OCI-LY1 (cell line): Measurements from ENCODE around the gene DBNDD1.
A peak's percentile ranks its signal among the peaks of the same experiment; 100 is the strongest.
"Not testable (repeated sequence)": the region's sequence is repeated elsewhere in the genome, so short reads cannot be mapped to it uniquely, and the experiment has no call there.

ENCODE experiments used
- H2AFZ ChIP-seq: fragments of 200-600 bp; sonication (generic), shearing (Covaris generic); 2 replicates; pipeline ENCODE4 v1.6.0; 2014; ENCODE audit warnings: antibody characterized with exemption, mild to moderate bottlenecking, low read length
- H3F3A ChIP-seq: fragments of 200-600 bp; sonication (generic), shearing (Covaris generic); 2 replicates; pipeline ENCODE4 v1.6.0; 2014; ENCODE audit warnings: mild to moderate bottlenecking, antibody characterized with exemption, low read length, moderate library complexity; ENCODE audit not compliant: insufficient read depth
- H3K27ac ChIP-seq: fragments of 200-600 bp; sonication (generic); 2 replicates; pipeline ENCODE4 v1.5.1; 2014; ENCODE audit warnings: low read length, mixed run types, mild to moderate bottlenecking, low read depth; ENCODE audit not compliant: poor library complexity, severe bottlenecking
- H3K27me3 ChIP-seq: fragments of 200-600 bp; sonication (generic); 2 replicates; pipeline ENCODE4 v1.6.0; 2014; ENCODE audit warnings: antibody characterized with exemption, mild to moderate bottlenecking, low read length, moderate library complexity; ENCODE audit not compliant: insufficient read depth
- H3K36me3 ChIP-seq: fragments of 200-600 bp; sonication (generic); 2 replicates; pipeline ENCODE4 v1.6.1; 2014; ENCODE audit warnings: mild to moderate bottlenecking, antibody characterized with exemption, low read length, moderate library complexity, mixed read lengths; ENCODE audit not compliant: insufficient read depth
- H3K4me1 ChIP-seq: fragments of 200-600 bp; sonication (generic); 2 replicates; pipeline ENCODE4 v1.5.1; 2014; ENCODE audit warnings: mild to moderate bottlenecking, low read length, moderate library complexity; ENCODE audit not compliant: insufficient read depth, severe bottlenecking
- H3K4me2 ChIP-seq: fragments of 200-600 bp; sonication (generic), shearing (Covaris generic); 2 replicates; pipeline ENCODE4 v1.6.1; 2014; ENCODE audit warnings: low read length
- H3K4me3 ChIP-seq: fragments of 200-600 bp; sonication (generic); 2 replicates; pipeline ENCODE4 v1.5.1; 2014; ENCODE audit warnings: low read length, low read depth, mild to moderate bottlenecking, mixed read lengths; ENCODE audit not compliant: poor library complexity, severe bottlenecking
- H3K79me2 ChIP-seq: fragments of 200-600 bp; shearing (Covaris generic); 2 replicates; pipeline ENCODE4 v1.6.1; 2016; ENCODE audit warnings: mixed run types, low read length, mixed read lengths; ENCODE audit not compliant: insufficient read depth
- H3K9ac ChIP-seq: fragments of 200-600 bp; sonication (generic), shearing (Covaris generic); 2 replicates; pipeline ENCODE4 v1.6.1; 2014; ENCODE audit warnings: mild to moderate bottlenecking, low read length, mixed read lengths
- H3K9me2 ChIP-seq: fragments of 200-600 bp; sonication (generic), shearing (Covaris generic); 2 replicates; pipeline ENCODE4 v1.6.1; 2014; ENCODE audit warnings: low read depth, mild to moderate bottlenecking, low read length, mixed read lengths
- H3K9me3 ChIP-seq: fragments of 200-600 bp; shearing (Covaris generic); 2 replicates; pipeline ENCODE4 v1.6.1; 2014; ENCODE audit warnings: low read length, mixed read lengths
- H4K20me1 ChIP-seq: fragments of 200-600 bp; sonication (generic), shearing (Covaris generic); 2 replicates; pipeline ENCODE4 v1.6.0; 2016; ENCODE audit warnings: mild to moderate bottlenecking, low read length; ENCODE audit not compliant: insufficient read depth
- EZH2 ChIP-seq: fragments of 200-600 bp; sonication (generic), shearing (Covaris generic); IDR thresholded peaks from 2 replicates; pipeline ENCODE4 v1.8.0; 2017; ENCODE audit warnings: borderline replicate concordance, mixed run types, mild to moderate bottlenecking, antibody characterized with exemption, low read length, moderate library complexity, mixed read lengths
- TF ChIP-seq, protein P1 (sequence below): fragments of 200-600 bp; sonication (generic), shearing (Covaris generic); IDR thresholded peaks from 2 replicates; pipeline ENCODE4 v1.5.1; 2017; ENCODE audit warnings: mild to moderate bottlenecking, antibody characterized with exemption, low read length, moderate library complexity, mixed read lengths

The DBNDD1 gene

DNA sequence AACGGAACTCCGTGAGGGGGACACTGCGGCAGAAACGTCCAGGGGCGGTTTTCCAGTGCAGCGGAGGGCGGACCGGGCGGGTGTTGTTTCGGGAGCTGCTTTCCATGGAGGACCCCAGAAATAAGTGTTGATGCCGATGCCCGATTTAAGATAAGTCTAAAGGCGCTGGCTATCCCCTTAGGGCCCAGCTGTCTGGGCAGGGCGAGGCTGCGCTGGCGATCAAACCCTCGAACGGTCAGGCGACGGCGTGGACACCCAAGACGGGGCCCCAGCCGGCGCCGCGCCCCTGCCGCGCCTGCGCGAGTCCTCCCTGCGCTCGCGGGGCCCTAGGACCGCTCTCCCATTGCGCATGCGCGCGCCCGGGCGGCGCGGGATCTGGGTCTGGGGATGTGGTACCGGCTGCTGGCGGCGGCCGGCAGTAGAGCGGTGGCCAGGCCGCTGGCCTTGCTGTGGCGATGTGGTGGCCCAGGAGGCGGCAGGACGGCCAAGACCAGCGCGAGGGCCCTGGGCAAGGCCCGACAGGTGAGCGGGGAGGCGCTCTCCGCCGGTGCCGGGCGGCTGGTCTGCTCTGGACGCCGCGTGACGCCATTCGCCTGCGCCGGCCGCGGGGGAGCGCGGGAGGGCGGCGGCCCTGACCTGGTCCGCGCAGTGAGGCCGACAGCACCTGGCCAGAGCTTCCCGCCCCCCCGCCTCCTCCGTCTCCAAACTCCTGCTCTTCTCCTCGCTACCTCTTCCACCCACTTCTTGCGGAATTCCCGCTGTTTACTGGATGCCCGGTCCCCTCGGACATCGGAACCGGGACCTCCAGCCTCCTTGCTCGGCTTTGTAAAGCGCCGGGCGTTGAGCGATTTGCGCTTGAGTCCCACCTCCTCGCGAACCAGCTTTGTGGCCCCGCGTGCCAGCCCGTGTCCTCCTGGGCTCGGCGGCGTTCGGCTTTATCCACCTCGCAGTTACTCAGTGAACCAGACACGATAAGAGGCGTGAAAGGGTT lies 46.7 kb downstream of the DBNDD1 start:
- Histone ChIP-seq H3K4me3 (peak overlapping the region; percentile 81), H3K9me2 (no peaks in the 10 kb centered on the region), H3K4me1 (peaks cover 29% of the 10 kb centered on the region), H3K9ac (peak overlapping the region; percentile 79), H3K27me3 (no peaks in the 10 kb centered on the region), H3F3A (no peaks in the 10 kb centered on the region), H3K9me3 (peaks cover 2% of the 10 kb centered on the region), H3K79me2 (peaks cover 40% of the 10 kb centered on the region), H3K4me2 (peak overlapping the region; percentile 90), H4K20me1 (no peaks in the 10 kb centered on the region), H2AFZ (0 out of 2 replicates have a peak overlapping the region, but pooled peaks have one; percentile 17), H3K36me3 (peaks cover 16% of the 10 kb centered on the region), H3K27ac (peak overlapping the region; percentile 42)
- TF ChIP-seq EZH2, result no peak
- TF ChIP-seq, protein P1, sequence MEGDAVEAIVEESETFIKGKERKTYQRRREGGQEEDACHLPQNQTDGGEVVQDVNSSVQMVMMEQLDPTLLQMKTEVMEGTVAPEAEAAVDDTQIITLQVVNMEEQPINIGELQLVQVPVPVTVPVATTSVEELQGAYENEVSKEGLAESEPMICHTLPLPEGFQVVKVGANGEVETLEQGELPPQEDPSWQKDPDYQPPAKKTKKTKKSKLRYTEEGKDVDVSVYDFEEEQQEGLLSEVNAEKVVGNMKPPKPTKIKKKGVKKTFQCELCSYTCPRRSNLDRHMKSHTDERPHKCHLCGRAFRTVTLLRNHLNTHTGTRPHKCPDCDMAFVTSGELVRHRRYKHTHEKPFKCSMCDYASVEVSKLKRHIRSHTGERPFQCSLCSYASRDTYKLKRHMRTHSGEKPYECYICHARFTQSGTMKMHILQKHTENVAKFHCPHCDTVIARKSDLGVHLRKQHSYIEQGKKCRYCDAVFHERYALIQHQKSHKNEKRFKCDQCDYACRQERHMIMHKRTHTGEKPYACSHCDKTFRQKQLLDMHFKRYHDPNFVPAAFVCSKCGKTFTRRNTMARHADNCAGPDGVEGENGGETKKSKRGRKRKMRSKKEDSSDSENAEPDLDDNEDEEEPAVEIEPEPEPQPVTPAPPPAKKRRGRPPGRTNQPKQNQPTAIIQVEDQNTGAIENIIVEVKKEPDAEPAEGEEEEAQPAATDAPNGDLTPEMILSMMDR, result no peak; the same call in 1 of the 2 replicates

DNA sequence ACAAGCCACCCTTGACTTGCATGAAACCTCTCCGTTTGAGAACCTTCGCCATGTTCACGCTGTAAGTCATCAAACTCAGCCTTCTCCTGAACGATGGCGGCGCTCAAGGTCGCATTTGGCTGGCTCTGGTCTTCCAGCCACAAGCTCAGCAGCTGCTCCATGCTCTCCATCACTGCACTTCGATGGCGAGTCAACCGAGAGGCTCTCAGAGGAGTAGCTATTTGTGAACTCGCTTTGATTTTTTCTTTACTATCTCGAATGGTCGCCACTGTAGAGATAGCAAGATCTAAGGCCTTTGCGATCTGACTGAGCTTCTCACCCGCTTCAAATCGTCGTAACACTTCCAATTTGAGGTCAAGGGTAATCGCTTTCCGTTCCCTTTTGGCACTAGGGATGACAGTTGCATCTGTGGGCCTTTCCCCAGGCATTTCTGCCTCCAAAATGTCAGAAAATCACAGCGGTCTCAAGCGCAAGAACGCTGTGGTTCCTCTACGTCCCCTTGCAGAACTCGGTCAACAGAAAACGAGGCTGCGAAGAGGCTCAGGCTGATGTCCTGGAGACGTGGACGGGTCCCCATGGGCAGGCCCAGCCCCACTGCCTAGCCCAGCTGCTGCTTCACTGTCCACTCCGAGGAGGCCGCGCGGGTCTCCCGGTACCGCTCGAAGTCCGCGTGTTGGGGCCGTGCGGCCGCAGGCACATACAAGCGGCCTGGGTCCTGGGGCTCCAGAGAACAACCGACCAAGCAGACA lies 47.6 kb downstream of the DBNDD1 start:
- Histone ChIP-seq H3K9me3 (peaks cover 2% of the 10 kb centered on the region), H3K4me1 (peaks cover 29% of the 10 kb centered on the region), H3K9me2 (no peaks in the 10 kb centered on the region), H4K20me1 (no peaks in the 10 kb centered on the region), H3K4me2 (peak overlapping the region; percentile 90), H3K27ac (no peak overlapping the region), H3K4me3 (peak overlapping the region; percentile 81), H3K36me3 (peaks cover 15% of the 10 kb centered on the region), H2AFZ (0 out of 2 replicates have a peak overlapping the region, but pooled peaks have one; percentile 17), H3K27me3 (no peaks in the 10 kb centered on the region), H3K79me2 (peaks cover 35% of the 10 kb centered on the region), H3K9ac (peak overlapping the region; percentile 79), H3F3A (no peaks in the 10 kb centered on the region)
- TF ChIP-seq EZH2, result no peak
- TF ChIP-seq, protein P1, result no peak

DNA sequence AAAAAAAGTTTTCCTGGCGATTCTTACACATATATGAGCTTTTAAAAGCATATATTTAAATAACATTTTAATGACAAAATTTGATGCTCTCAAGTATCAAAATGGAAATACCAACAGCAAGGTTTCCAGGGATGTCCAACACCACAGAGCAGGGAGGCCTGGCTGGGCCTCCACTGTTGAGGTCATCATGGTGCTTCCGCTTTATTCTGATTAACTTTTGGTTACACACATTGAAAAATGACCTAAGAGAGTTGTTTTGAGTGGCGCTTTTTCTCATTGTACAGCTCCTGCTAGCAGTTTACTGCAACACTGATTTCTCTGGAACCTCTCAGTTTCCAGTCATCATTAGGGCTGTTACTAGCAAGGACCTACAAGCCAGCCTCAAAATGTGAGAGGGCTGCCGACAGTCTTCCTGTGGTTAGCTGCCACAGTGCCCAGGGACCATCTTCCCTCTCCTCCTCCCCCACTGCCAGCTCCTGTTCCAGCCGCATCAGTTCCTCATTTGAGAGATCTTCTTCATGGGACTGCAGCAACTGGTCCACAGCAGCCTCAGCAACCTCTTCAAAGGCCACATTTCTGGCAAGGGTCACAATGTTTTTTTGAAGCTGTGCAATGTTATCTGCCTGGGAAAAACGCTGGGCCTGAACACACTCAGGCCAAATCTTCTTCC lies 49.4 kb downstream of the DBNDD1 start:
- H4K20me1 ChIP-seq, result no peaks in the 10 kb centered on the region

DNA sequence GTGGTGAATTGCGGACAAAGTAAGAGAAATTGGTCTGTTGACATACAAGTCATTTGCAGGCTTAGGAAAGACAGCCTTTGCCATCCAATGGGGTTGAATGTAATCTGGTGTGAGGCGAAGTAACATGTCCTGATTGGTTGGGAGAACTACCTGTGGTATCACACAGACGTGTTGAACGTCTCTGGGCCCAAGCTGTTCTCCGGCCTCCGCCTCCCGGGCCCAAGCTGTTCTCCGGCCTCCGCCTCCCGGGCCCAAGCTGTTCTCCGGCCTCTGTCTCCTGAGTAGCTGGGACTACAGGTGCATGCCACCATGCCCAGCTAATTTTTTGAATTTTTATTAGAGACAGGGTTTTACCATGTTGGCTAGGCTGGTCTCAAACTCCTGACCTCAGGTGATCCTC lies 51.2 kb downstream of the DBNDD1 start:
- H3K27me3 ChIP-seq, H3K4me3 ChIP-seq, H3K9me2 ChIP-seq, H2AFZ ChIP-seq, H3K9ac ChIP-seq, H3K9me3 ChIP-seq, H3K79me2 ChIP-seq, H4K20me1 ChIP-seq, H3F3A ChIP-seq, H3K4me1 ChIP-seq, H3K27ac ChIP-seq, H3K4me2 ChIP-seq: not testable (repeated sequence)
- peaks cover 27% of the 10 kb centered on the region; the same call in 1 of the 2 replicates for H3K36me3 ChIP-seq

More for the DNA sequence above, 49.4 kb downstream of the DBNDD1 start:
- Histone ChIP-seq H3K36me3 (peaks cover 17% of the 10 kb centered on the region; the same call in 1 of the 2 replicates), H3K4me1 (peaks cover 23% of the 10 kb centered on the region), H2AFZ (no peak overlapping the region), H3K27me3 (no peaks in the 10 kb centered on the region), H3K9me3 (peaks cover 2% of the 10 kb centered on the region), H3F3A (no peaks in the 10 kb centered on the region), H3K9me2 (no peaks in the 10 kb centered on the region), H3K79me2 (peaks cover 18% of the 10 kb centered on the region), H3K4me3 (no peak overlapping the region), H3K4me2 (no peak overlapping the region; the same call in 1 of the 2 replicates), H3K9ac (no peak overlapping the region), H3K27ac (peak overlapping the region; percentile 33)
- TF ChIP-seq, protein P1, result no peak
- TF ChIP-seq EZH2, result no peak
